DOHH2 (cell line): ENCODE measurements around the gene SOBP.

ENCODE experiments used
- EZH2phosphoT487 ChIP-seq: fragments of 200-600 bp; sonication (generic); IDR thresholded peaks from 2 replicates; pipeline ENCODE4 v1.6.1; 2017; ENCODE audit warnings: borderline replicate concordance, mild to moderate bottlenecking, antibody characterized with exemption, low read length, moderate library complexity, mixed read lengths
- TF ChIP-seq, protein P1 (sequence below): fragments of 200-600 bp; sonication (generic); IDR thresholded peaks from one replicate; pipeline ENCODE4 v1.5.1; 2014; ENCODE audit warnings: antibody characterized with exemption, mild to moderate bottlenecking, low read depth, low read length; ENCODE audit not compliant: poor library complexity, severe bottlenecking

GRCh38 chr6:107660839-107661238 lies 170.9 kb downstream of the SOBP start:
- TF ChIP-seq EZH2phosphoT487, result no peak
- TF ChIP-seq, protein P1, sequence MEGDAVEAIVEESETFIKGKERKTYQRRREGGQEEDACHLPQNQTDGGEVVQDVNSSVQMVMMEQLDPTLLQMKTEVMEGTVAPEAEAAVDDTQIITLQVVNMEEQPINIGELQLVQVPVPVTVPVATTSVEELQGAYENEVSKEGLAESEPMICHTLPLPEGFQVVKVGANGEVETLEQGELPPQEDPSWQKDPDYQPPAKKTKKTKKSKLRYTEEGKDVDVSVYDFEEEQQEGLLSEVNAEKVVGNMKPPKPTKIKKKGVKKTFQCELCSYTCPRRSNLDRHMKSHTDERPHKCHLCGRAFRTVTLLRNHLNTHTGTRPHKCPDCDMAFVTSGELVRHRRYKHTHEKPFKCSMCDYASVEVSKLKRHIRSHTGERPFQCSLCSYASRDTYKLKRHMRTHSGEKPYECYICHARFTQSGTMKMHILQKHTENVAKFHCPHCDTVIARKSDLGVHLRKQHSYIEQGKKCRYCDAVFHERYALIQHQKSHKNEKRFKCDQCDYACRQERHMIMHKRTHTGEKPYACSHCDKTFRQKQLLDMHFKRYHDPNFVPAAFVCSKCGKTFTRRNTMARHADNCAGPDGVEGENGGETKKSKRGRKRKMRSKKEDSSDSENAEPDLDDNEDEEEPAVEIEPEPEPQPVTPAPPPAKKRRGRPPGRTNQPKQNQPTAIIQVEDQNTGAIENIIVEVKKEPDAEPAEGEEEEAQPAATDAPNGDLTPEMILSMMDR, result no peak
